ENCODE data around the gene LRRC8B. TPM values are rescaled to one million over a fixed set of nuclear protein-coding genes. Genes with fewer than 3 reads are reported as not detected.

LRRC8B gene
- total and polyA plus RNA-seq, 2 of the 8 experiments (the other 6 are each of a cell fraction or from before 2014, with no cell fraction given), result 18.4 to 29.2 TPM

DNA sequence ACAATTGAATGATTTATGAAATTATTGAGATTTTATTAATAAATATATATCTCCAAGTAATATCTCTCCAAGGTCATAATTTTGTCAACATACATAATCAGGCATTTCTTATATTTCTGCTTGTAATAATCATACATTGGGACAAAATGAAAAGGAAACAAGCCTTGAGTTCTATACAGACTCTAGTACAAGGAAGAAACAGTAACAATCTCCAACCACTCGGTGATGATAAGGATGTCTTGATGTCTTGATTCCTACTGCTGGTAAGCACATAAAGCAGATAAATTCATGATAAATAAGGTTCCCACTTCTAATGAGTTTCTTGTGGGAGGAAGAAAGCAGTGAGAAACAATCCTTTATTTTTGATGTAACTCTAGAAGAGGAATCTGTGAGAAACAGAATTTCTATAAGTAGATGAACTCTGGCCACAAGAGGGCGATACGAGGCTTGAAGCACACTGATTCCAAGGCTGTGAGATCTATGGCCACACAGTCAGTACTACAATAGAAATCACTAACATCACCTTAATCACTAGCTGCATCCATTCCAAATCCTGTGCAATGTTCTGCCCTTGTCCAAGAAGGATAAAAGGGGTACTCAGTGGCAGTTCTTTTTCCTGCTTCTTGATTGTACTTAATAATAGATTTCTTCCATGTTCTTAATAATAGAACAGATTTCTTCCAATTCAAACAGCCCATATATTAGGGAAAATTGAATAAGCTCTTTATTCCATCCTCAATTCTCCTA lies 41.4 kb upstream of the LRRC8B start (continued):
- TF ChIP-seq CBX8 (IDR thresholded peaks at IDR 0.05; ENCODE audit: borderline replicate concordance, low read depth, low read length), result no peak
- TF ChIP-seq SRF (IDR thresholded peaks at IDR 0.05; ENCODE audit: low read depth, low read length), result no peak
- TF ChIP-seq, protein P1, sequence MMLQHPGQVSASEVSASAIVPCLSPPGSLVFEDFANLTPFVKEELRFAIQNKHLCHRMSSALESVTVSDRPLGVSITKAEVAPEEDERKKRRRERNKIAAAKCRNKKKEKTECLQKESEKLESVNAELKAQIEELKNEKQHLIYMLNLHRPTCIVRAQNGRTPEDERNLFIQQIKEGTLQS (IDR thresholded peaks at IDR 0.05; ENCODE audit: insufficient read depth, low read depth, low read length), result no peak
- no peak for TF ChIP-seq BCL11A (IDR thresholded peaks at IDR 0.05; ENCODE audit: low read depth in 2 of 2, low read length in 2 of 2)
- TF ChIP-seq SP1 (IDR thresholded peaks at IDR 0.05; ENCODE audit: low read depth, low read length), result no peak
- no peak for TF ChIP-seq EGR1 (IDR thresholded peaks at IDR 0.05; ENCODE audit: borderline replicate concordance, low read depth, low read length)
- no peak for TF ChIP-seq TBP (IDR thresholded peaks at IDR 0.05; ENCODE audit: low read depth, low read length)

All from H1 (cell line).